GM12874 (cell line): ENCODE results near the gene SLC39A11.

ENCODE experiments used
- TF ChIP-seq, protein P1 (sequence below): IDR thresholded peaks from 2 replicates; pipeline ENCODE4 v1.5.1; 2011; ENCODE audit warnings: low read depth, mild to moderate bottlenecking, control low read depth, low read length, moderate library complexity; ENCODE audit not compliant: insufficient read depth

The SLC39A11 gene

DNA sequence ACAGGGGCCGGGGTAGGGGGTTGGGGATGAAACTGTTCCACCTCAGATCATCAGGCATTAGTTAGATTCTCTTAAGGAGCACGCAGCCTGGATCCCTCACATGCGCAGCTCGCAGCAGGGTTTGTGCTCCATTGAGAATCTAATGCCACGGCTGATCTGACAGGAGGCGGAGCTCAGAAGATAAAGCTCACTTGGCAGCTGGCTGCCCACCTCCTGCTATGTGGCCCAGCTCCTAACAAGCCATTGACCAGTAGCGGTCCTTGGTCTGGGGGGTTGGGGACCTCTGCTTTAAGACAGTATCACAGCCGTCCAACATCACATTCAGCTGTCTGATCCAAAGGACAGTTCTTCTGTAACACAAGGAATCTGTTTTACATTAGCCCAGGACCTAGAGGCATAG, 62.5 kb downstream of the SLC39A11 start:
- TF ChIP-seq, protein P1, sequence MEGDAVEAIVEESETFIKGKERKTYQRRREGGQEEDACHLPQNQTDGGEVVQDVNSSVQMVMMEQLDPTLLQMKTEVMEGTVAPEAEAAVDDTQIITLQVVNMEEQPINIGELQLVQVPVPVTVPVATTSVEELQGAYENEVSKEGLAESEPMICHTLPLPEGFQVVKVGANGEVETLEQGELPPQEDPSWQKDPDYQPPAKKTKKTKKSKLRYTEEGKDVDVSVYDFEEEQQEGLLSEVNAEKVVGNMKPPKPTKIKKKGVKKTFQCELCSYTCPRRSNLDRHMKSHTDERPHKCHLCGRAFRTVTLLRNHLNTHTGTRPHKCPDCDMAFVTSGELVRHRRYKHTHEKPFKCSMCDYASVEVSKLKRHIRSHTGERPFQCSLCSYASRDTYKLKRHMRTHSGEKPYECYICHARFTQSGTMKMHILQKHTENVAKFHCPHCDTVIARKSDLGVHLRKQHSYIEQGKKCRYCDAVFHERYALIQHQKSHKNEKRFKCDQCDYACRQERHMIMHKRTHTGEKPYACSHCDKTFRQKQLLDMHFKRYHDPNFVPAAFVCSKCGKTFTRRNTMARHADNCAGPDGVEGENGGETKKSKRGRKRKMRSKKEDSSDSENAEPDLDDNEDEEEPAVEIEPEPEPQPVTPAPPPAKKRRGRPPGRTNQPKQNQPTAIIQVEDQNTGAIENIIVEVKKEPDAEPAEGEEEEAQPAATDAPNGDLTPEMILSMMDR: no peak

DNA sequence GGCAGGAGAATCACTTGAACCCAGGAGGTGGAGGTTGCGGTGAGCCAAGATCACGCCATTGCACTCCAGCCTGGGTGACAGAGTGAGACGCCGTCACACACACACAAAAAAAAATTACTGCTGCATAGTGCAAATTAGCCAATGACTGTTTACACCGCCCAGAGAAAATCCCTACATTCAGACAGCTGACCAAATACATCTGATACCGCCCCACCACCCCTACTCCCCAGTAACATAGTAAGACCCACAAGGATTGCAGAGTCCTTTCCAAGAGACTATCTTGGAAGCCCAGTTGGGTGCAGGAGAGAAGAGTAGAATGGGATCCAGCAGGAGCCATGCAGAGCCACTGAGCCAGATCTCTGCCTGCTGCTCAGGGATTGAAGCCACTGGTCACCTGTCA, 63.5 kb downstream of the SLC39A11 start:
- TF ChIP-seq, protein P1: no peak

DNA sequence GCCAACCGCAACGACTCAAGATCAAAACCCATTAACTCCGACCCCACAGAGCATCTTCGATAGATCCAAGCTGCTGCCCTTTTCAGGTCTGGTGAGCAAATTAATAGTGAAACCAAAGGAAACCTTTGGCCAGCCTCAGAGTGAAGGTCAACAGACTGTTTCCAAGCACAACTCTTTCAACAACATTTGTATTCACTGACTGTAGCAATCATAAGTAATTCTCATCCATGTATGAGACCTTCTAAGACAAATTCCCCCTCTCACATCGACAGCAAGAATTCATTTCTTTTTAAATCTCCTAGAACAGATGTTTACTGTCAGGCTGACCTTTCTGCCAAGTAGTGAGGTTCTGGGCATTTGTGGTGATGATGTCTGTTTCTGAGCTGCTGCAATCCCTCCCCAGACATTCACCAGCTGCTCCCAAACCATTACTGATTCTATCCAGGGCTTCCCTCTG, 64.2 kb downstream of the SLC39A11 start:
- TF ChIP-seq, protein P1: no peak

DNA sequence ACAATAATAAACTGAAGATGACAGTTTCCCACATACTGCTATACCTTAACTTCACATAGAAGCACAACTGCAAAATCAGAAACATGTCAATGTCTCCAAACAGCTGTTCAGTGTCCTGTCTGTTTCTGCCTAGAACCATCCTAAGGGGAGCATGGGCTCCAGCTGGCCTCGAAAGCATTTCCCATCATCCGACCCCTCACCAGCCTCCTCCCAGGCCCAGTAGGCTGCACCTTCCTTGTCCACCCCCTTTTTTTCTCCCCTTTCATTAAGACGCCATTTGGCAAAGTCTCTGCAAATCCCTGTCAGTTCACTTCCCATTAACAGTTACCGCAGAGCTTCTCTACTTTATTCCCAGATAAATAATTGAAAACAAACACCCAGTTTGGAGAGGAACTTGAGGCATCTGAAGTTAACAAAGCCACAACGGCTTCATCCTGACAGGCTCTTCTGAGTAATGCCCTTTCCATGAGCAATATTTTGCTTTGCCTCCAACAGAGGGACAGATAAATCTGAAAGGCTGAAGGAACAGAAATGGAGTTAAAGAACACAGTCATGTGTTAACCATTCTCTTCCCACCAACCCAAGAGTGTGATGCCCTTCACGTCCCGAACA, 65.3 kb downstream of the SLC39A11 start:
- TF ChIP-seq, protein P1: no peak

DNA sequence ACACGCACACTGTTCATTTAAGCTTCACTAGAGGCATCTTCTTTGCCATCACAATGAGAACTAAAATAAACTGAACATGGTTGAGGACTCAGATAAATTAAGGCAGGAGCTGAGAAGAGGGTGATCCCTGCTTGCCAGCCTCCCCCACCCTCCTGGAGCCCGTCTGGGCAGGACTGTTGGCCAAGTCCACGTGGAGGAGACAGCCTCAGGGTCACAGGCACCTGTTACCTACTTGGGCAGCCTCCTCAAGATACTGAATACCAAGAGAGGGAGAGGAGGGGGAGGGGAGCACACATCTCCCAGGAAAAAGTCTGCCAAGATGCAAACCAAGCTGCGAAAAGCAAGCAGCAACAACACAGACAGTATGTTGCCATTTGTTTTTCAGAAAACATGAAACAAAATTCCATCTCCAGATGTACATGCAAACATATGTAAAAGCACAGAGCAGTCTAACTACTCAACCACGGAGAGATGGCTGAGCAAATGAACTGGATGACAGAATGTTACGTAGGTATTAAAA, 67.4 kb downstream of the SLC39A11 start:
- TF ChIP-seq, protein P1: no peak

DNA sequence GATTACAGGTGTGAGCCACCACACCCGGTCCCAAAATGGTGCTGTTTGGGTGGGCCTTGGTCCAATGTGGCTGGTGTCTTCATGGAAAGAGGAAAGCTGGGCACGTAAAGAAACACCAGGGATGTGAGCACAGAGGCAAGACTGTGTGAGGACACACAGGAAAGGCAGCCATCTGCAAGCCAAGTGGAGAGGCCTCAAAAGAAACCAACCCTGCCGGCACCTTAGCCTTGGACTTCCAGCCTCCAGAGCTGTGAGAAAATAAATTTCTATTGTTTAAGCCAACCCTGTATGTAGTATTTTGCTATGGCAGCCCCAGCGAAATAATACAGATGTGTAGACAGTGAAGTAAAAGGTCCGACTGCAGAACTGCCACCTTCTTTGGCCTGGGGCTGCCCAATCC, 68.7 kb downstream of the SLC39A11 start:
- TF ChIP-seq, protein P1: no peak

DNA sequence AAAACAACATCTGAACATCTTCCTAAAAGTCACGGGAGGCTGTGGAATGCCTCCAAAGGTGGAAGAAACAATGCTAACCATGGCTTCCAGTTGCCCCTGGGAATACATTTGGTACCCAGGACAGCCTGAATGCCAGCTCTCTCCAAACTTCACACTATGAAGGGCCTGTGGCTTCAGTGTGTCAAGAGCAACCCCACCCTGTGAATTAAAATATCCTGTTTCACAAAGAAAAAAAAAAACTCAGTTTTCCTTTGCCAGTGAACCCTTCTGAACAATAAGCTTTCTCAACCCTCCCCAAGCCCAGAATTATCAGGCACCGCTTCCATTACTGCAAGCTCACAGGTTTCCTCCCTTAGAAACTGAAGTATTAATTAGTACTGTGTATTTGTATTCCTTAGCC, 69.8 kb downstream of the SLC39A11 start:
- TF ChIP-seq, protein P1: no peak

DNA sequence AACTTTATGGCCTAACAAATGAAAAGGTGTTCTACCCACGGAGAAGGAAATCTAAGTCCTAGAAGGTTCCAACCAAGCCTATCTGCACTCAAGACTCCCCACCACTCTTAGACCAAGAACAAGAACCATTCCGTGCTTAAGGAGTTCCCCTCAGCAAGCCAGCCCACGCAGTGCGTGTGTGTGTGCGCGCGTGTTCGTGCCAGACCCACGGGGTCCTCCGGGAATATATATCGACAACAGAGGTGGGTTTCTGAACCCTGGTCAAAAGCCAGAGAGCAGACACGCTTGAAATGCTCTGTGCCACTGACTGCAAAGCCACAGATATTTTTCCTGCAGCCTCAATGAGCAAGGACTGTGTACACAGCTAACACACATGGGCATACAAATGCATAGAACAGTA, 70.7 kb downstream of the SLC39A11 start:
- TF ChIP-seq, protein P1: no peak
